Adrenal gland (tissue), 5 donors: Measurements from ENCODE around the gene AFAP1L1.

Experiments used
- CTCF ChIP-seq, 6 experiments: fragments of 450-650 bp in 4 of 6; fragments of 200-600 bp in 2 of 6; sonication (generic) in 1 of 6; IDR thresholded peaks; 1 replicate in 5 of 6; 2 replicates in 1 of 6; pipeline versions ENCODE4 v1.5.1 to v1.8.0; 2016 to 2021; ENCODE audit warnings: antibody characterized with exemption in 6 of 6, mild to moderate bottlenecking in 2 of 6, moderate library complexity in 1 of 6
- POLR2A ChIP-seq, 2 donors: fragments of 450-650 bp; IDR thresholded peaks; one replicate each; pipeline ENCODE4 v1.6.1; 2017; ENCODE audit warnings: antibody characterized with exemption in 2 of 2, mild to moderate bottlenecking in 2 of 2, moderate library complexity in 1 of 2
- donor health status: DM: no; HTN: no; CAD: no.

GRCh38 chr5:149381986-149382338, 110.3 kb downstream of the AFAP1L1 start:
- peak; percentile 88 to 98 (median 94) for TF ChIP-seq CTCF (IDR thresholded peaks at IDR 0.05)
- TF ChIP-seq POLR2A (IDR thresholded peaks at IDR 0.05) = no peak
